CD4-positive, alpha-beta T cell (primary cell): Measurements from ENCODE around the gene SLC17A9. TPM values are rescaled to one million over a fixed set of nuclear protein-coding genes. Genes with fewer than 3 reads are reported as not detected.

ENCODE experiments used
- ATAC-seq: fragments of 200-7000 bp; cut with Tn5 transposase; one replicate; pipeline ENCODE4 v1.10.0; 2022; ENCODE audit warnings: mild to moderate bottlenecking; ENCODE audit not compliant: poor library complexity
- CTCF ChIA-PET: fragments of 350-600 bp; sonication (Branson Sonifier 250); formaldehyde crosslinking; loops from one replicate; lab custom pipeline; 2021; ENCODE audit warnings: antibody characterized with exemption, inconsistent platforms; lab: Charles Lee
- POLR2A ChIA-PET: fragments of 350-600 bp; sonication (Branson Sonifier 250); formaldehyde crosslinking; loops from one replicate; lab custom pipeline; 2021; ENCODE audit warnings: antibody characterized with exemption, inconsistent platforms; lab: Charles Lee
- DNase-seq, 14 experiments: peaks; one replicate each; pipeline ENCODE4 v3.0.0-alpha.2; 2013 to 2020; ENCODE audit warnings: mixed read lengths in 2 of 14
- H3K27ac ChIP-seq, 2 donors: one replicate each; pipeline versions ENCODE4 v1.5.1 to v1.7.0; 2013; ENCODE audit warnings: low read length in 2 of 2, low read depth in 1 of 2, mild to moderate bottlenecking in 1 of 2
- H3K27me3 ChIP-seq, 2 experiments: 1 replicate in 1 of 2; 2 replicates in 1 of 2; pipeline versions ENCODE4 v1.6.1 to v1.7.0; 2013; ENCODE audit warnings: low read length in 2 of 2, control low read depth in 1 of 2, mild to moderate bottlenecking in 1 of 2, moderate library complexity in 1 of 2; ENCODE audit not compliant: insufficient read depth in 2 of 2, control insufficient read depth in 1 of 2
- H3K36me3 ChIP-seq: one replicate; pipeline ENCODE4 v1.6.1; 2013; ENCODE audit warnings: low read length, control low read depth; ENCODE audit not compliant: insufficient read depth
- H3K4me1 ChIP-seq: one replicate; pipeline ENCODE4 v1.6.1; 2013; ENCODE audit warnings: low read length, control low read depth; ENCODE audit not compliant: insufficient read depth
- H3K4me3 ChIP-seq: one replicate; pipeline ENCODE4 v1.5.1; 2013; ENCODE audit warnings: mild to moderate bottlenecking, low read length, moderate library complexity
- H3K9me3 ChIP-seq, 2 experiments: 1 replicate in 1 of 2; 2 replicates in 1 of 2; pipeline versions ENCODE4 v1.6.1 to v1.7.0; 2013; ENCODE audit warnings: low read length in 2 of 2, mild to moderate bottlenecking in 2 of 2, control low read depth in 1 of 2, moderate library complexity in 1 of 2; ENCODE audit not compliant: control insufficient read depth in 1 of 2, insufficient read depth in 1 of 2
- H3K27ac Mint-ChIP-seq: one replicate; pipeline ENCODE4 v1.8.0; 2020; ENCODE audit warnings: mixed read lengths
- H3K27me3 Mint-ChIP-seq: one replicate; pipeline ENCODE4 v1.8.0; 2021; ENCODE audit warnings: mixed read lengths
- H3K36me3 Mint-ChIP-seq: one replicate; pipeline ENCODE4 v1.8.0; 2021; ENCODE audit warnings: low read depth, mixed read lengths
- H3K4me1 Mint-ChIP-seq: one replicate; pipeline ENCODE4 v1.8.0; 2021; ENCODE audit warnings: low read depth, mixed read lengths
- H3K4me3 Mint-ChIP-seq: one replicate; pipeline ENCODE4 v1.8.0; 2020; ENCODE audit warnings: mild to moderate bottlenecking, mixed read lengths
- H3K9me3 Mint-ChIP-seq: one replicate; pipeline ENCODE4 v1.8.0; 2020; ENCODE audit warnings: mixed read lengths
- CTCF ChIP-seq: fragments of 200-600 bp; IDR thresholded peaks from one replicate; pipeline ENCODE4 v1.8.0; 2022; ENCODE audit warnings: antibody characterized with exemption, mild to moderate bottlenecking
- intact Hi-C, 2 experiments: fragments of 100-400 bp; cut with DNase I in 1 of 2; cut with micrococcal nuclease in 1 of 2; formaldehyde crosslinking; loops; one replicate each; pipeline versions ENCODE4 v1.15.1 to v1.9.0; 2023 to 2025; cut with DNase I, micrococcal nuclease
- total RNA-seq, 174 experiments: library from RNA in 2 of 174; stranded (reverse) in 2 of 174; gene quantifications; one replicate each; pipeline ENCODE4 v1.2.3 and lab custom pipeline; 2021 to 2026

The SLC17A9 gene
- total RNA-seq, 2 experiments from 2014 or later = 3.5 to 5.5 TPM

GRCh38 chr20:62923669-62924441, 28.7 kb upstream of the SLC17A9 start:
- Histone ChIP-seq H3K27ac (peak overlapping the region; percentile 86 to 89), H3K4me3 (peak overlapping the region; percentile 99), H3K27me3 (no peaks in the 10 kb centered on the region), H3K36me3 (no peaks in the 10 kb centered on the region), H3K9me3 (no peaks in the 10 kb centered on the region), H3K4me1 (peaks cover 82% of the 10 kb centered on the region)
- ChIA-PET CTCF (interaction anchor here (1.3 to 1.9 kb wide), 2 partner anchors 7 to 21 kb away, joined by 3 to 5 read pairs; no protein-coding TSS in a partner anchor), POLR2A (interaction anchor here (3.1 kb wide), 1 partner anchor 30 kb away, joined by 11 read pairs; no protein-coding TSS in a partner anchor)
- TF ChIP-seq CTCF = no peak
- Mint-ChIP-seq H3K27me3 (no peaks in the 10 kb centered on the region), H3K4me3 (peak overlapping the region; percentile 90), H3K4me1 (peaks cover 88% of the 10 kb centered on the region), H3K36me3 (peaks cover 16% of the 10 kb centered on the region), H3K9me3 (no peaks in the 10 kb centered on the region), H3K27ac (peak overlapping the region; percentile 89)
- no peak for ATAC-seq
- intact Hi-C loops = loop anchor here in 1 of 2 experiments (2.0 kb wide), 1 partner anchor 23 kb away; no protein-coding TSS in a partner anchor
- no peak for DNase-seq

- ChIA-PET CTCF (interaction anchor here (1.3 to 4.2 kb wide), 4 partner anchors 8 to 24 kb away, joined by 3 to 17 read pairs (median 6); no protein-coding TSS in a partner anchor), POLR2A (interaction anchor here (1.1 to 3.1 kb wide), 3 partner anchors 10 to 29 kb away, joined by 3 to 11 read pairs (median 4); no protein-coding TSS in a partner anchor)
- no peak for TF ChIP-seq CTCF
- Mint-ChIP-seq H3K4me3 (peak overlapping the region; percentile 90), H3K27me3 (no peaks in the 10 kb centered on the region), H3K36me3 (peaks cover 18% of the 10 kb centered on the region), H3K9me3 (no peaks in the 10 kb centered on the region), H3K27ac (peak overlapping the region; percentile 89), H3K4me1 (peaks cover 86% of the 10 kb centered on the region)
- no peak for ATAC-seq
- H3K4me1 ChIP-seq = peaks cover 78% of the 10 kb centered on the region
- peak overlapping the region; percentile 99 for H3K4me3 ChIP-seq
- H3K27ac ChIP-seq = peak overlapping the region; percentile 86 to 89
- peak in 6 of 14 experiments; percentile 30 to 74 (median 37) for DNase-seq
- intact Hi-C loops = loop anchor here in 1 of 2 experiments (2.0 to 5.0 kb wide), 2 partner anchors 24 to 117 kb away; no protein-coding TSS in a partner anchor
- H3K27me3 ChIP-seq = no peaks in the 10 kb centered on the region
- H3K9me3 ChIP-seq = no peaks in the 10 kb centered on the region
- H3K36me3 ChIP-seq = no peaks in the 10 kb centered on the region
These were observed 27.9 kb upstream of the SLC17A9 start for GRCh38 chr20:62924442-62925075.

GRCh38 chr20:62925076-62925419, 27.5 kb upstream of the SLC17A9 start:
- no peaks in the 10 kb centered on the region for H3K27me3 ChIP-seq
- H3K36me3 Mint-ChIP-seq = peaks cover 18% of the 10 kb centered on the region
- no peaks in the 10 kb centered on the region for H3K9me3 Mint-ChIP-seq
- H3K27me3 Mint-ChIP-seq = no peaks in the 10 kb centered on the region
- POLR2A ChIA-PET = interaction anchor here (1.1 to 4.2 kb wide), 4 partner anchors 7 to 29 kb away, joined by 3 to 28 read pairs (median 8); no protein-coding TSS in a partner anchor
- no peak for TF ChIP-seq CTCF
- peak overlapping the region; percentile 86 to 89 for H3K27ac ChIP-seq
- H3K36me3 ChIP-seq = no peaks in the 10 kb centered on the region
- intact Hi-C loops = loop anchor here in 1 of 2 experiments (2.0 to 5.0 kb wide), 2 partner anchors 24 to 118 kb away; no protein-coding TSS in a partner anchor
- peak overlapping the region; percentile 99 for H3K4me3 ChIP-seq
- DNase-seq (no peak), ATAC-seq (no peak)
- H3K4me1 Mint-ChIP-seq = peaks cover 86% of the 10 kb centered on the region
- H3K4me3 Mint-ChIP-seq = peak overlapping the region; percentile 90
- CTCF ChIA-PET = interaction anchor here (1.2 to 4.2 kb wide), 4 partner anchors 9 to 24 kb away, joined by 5 to 17 read pairs (median 6); no protein-coding TSS in a partner anchor
- peaks cover 78% of the 10 kb centered on the region for H3K4me1 ChIP-seq
- peak overlapping the region; percentile 89 for H3K27ac Mint-ChIP-seq
- H3K9me3 ChIP-seq = no peaks in the 10 kb centered on the region
